Muscle layer of duodenum (tissue), 2 donors: ENCODE measurements around the gene CC2D2A.

Source experiments
- H3K27ac ChIP-seq: one replicate; pipeline ENCODE4 v1.7.0; 2013; ENCODE audit warnings: mild to moderate bottlenecking, low read length
- H3K27me3 ChIP-seq: one replicate; pipeline ENCODE4 v1.7.0; 2013; ENCODE audit warnings: low read depth, mild to moderate bottlenecking, control low read depth, low read length
- H3K36me3 ChIP-seq, 2 donors: one replicate each; pipeline ENCODE4 v1.7.0; 2013; ENCODE audit warnings: low read length in 2 of 2, control low read depth in 1 of 2, mild to moderate bottlenecking in 1 of 2; ENCODE audit not compliant: insufficient read depth in 2 of 2, control insufficient read depth in 1 of 2
- H3K4me1 ChIP-seq, 2 donors: one replicate each; pipeline ENCODE4 v1.7.0; 2013; ENCODE audit warnings: low read length in 2 of 2, mild to moderate bottlenecking in 2 of 2, control low read depth in 1 of 2, moderate library complexity in 1 of 2; ENCODE audit not compliant: insufficient read depth in 2 of 2, control insufficient read depth in 1 of 2
- H3K4me3 ChIP-seq, 2 donors: one replicate each; pipeline ENCODE4 v1.7.0; 2013; ENCODE audit warnings: low read length in 2 of 2, low read depth in 1 of 2, mild to moderate bottlenecking in 1 of 2
- H3K9me3 ChIP-seq, 2 donors: one replicate each; pipeline ENCODE4 v1.7.0; 2013; ENCODE audit warnings: low read length in 2 of 2, control low read depth in 1 of 2, mild to moderate bottlenecking in 1 of 2; ENCODE audit not compliant: control insufficient read depth in 1 of 2
- donor health status: healthy.

Gene CC2D2A

GRCh38 chr4:15469402-15470127, at the start of gene CC2D2A:
CC2D2A (plus strand) TSS chr4:15469882; CDS start chr4:15475933, 6,051 bp downstream.
- Histone ChIP-seq H3K27ac (peak within 1 kb of the TSS; percentile 27), H3K4me1 (peaks cover 0 to 41% of the 10 kb centered on the region in 2 donors), H3K9me3 (no peaks in the 10 kb centered on the region), H3K27me3 (no peaks in the 10 kb centered on the region), H3K4me3 (peak within 1 kb of the TSS; percentile 86 to 92), H3K36me3 (no peaks in the 10 kb centered on the region)

GRCh38 chr4:15420642-15421041, 49.0 kb upstream of the CC2D2A start:
- Histone ChIP-seq H3K4me3 (no peak overlapping the region), H3K27me3 (no peaks in the 10 kb centered on the region), H3K4me1 (peaks cover 0 to 4% of the 10 kb centered on the region in 2 donors), H3K9me3 (no peaks in the 10 kb centered on the region), H3K36me3 (no peaks in the 10 kb centered on the region), H3K27ac (no peak overlapping the region)

DNA sequence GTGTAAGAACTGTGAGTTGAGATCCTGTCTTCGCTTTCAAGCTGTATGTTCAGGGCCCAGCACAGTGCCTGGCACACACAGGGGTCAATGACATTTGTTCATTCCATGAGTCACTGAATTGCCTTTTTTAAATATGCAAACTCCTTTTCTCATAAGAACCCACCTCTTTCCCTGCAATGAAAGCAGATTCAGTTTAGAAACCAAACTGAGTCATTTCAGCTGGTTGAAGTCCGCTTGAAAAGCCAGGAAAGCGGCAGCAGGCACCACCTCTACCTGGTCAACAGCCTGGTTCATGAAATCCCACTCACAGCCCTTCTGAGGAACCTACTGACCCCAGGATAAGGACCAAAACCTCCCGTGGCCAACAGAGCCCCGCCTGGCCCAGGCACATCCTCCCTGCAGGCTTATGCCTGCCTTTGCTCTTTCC, 46.4 kb upstream of the CC2D2A start:
- no peaks in the 10 kb centered on the region for H3K9me3 ChIP-seq
- H3K36me3 ChIP-seq, result no peaks in the 10 kb centered on the region
- no peak overlapping the region for H3K4me3 ChIP-seq
- no peak overlapping the region for H3K27ac ChIP-seq
- peaks cover 0 to 7% of the 10 kb centered on the region in 2 donors for H3K4me1 ChIP-seq
- H3K27me3 ChIP-seq, result no peaks in the 10 kb centered on the region

DNA sequence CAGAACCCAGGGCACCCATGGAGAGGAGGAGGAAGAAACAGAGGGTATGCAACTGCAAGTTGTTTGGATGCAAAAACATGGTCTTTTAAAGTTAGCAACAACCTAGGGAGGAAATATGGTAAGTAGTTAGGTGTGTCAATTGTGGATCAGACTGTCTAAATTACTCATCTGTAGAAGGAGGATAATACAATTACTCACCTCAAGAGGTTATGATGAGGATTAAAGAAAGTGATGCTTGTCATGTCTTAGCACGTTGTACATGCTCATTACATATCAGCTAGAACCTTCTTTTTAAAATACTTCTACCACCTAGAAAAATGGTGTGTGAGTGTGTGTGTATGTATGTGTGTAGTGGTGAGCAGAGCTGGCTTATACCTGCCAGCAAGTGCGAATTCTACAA, 44.2 kb upstream of the CC2D2A start:
- peaks cover 0 to 13% of the 10 kb centered on the region in 2 donors for H3K4me1 ChIP-seq
- no peak overlapping the region for H3K27ac ChIP-seq
- H3K36me3 ChIP-seq, result no peaks in the 10 kb centered on the region
- no peaks in the 10 kb centered on the region for H3K9me3 ChIP-seq
- no peaks in the 10 kb centered on the region for H3K27me3 ChIP-seq
- H3K4me3 ChIP-seq, result no peak overlapping the region

GRCh38 chr4:15427161-15427560, 42.5 kb upstream of the CC2D2A start:
- peak overlapping the region; percentile 42 for H3K27ac ChIP-seq

DNA sequence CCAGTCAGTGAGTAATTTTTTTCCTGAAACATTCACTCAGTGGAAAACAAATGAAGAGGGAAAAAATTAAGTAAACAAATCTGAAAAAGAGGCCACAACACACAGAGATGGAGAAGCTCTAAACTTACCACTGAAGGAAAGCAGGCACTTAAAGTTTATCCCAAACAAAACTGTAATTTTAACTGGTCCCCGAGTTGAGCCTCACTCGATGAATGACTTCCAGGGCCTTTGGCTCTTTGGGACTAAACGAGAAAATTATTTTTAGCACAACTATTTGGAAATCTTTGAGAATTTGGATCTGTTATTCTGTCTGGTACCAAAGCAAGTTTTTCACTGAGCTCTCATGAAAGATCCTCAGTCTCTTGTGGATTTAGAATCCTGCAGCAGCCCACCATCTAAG, 42.0 kb upstream of the CC2D2A start, which contains the start of gene C1QTNF7:
C1QTNF7 (plus strand) TSS at position 333 of the 400 bp plus-strand sequence. CDS start 7,711 bp downstream, outside the sequence.
- Histone ChIP-seq H3K27me3 (no peaks in the 10 kb centered on the region), H3K36me3 (no peaks in the 10 kb centered on the region), H3K4me3 (peak within 1 kb of the TSS in 1 of 2 donors; percentile 5), H3K27ac (peak within 1 kb of the TSS; percentile 42), H3K9me3 (no peaks in the 10 kb centered on the region), H3K4me1 (peaks cover 0 to 13% of the 10 kb centered on the region in 2 donors)

More at GRCh38 chr4:15427161-15427560, 42.5 kb upstream of the CC2D2A start:
- no peaks in the 10 kb centered on the region for H3K9me3 ChIP-seq
- H3K36me3 ChIP-seq, result no peaks in the 10 kb centered on the region
- H3K4me3 ChIP-seq, result no peak overlapping the region
- H3K4me1 ChIP-seq, result peaks cover 0 to 13% of the 10 kb centered on the region in 2 donors
- H3K27me3 ChIP-seq, result no peaks in the 10 kb centered on the region

GRCh38 chr4:15428611-15429010, 41.1 kb upstream of the CC2D2A start:
- Histone ChIP-seq H3K9me3 (no peaks in the 10 kb centered on the region), H3K4me3 (peak overlapping the region in 1 of 2 donors; percentile 5), H3K4me1 (peaks cover 0 to 13% of the 10 kb centered on the region in 2 donors), H3K27me3 (no peaks in the 10 kb centered on the region), H3K27ac (no peak overlapping the region), H3K36me3 (no peaks in the 10 kb centered on the region)

- no peaks in the 10 kb centered on the region for H3K27me3 ChIP-seq
- H3K27ac ChIP-seq, result no peak overlapping the region
- peaks cover 0 to 6% of the 10 kb centered on the region in 2 donors for H3K4me1 ChIP-seq
- H3K36me3 ChIP-seq, result no peaks in the 10 kb centered on the region
- H3K4me3 ChIP-seq, result no peak overlapping the region
- H3K9me3 ChIP-seq, result no peaks in the 10 kb centered on the region
These were observed 35.6 kb upstream of the CC2D2A start for GRCh38 chr4:15434091-15434490.

DNA sequence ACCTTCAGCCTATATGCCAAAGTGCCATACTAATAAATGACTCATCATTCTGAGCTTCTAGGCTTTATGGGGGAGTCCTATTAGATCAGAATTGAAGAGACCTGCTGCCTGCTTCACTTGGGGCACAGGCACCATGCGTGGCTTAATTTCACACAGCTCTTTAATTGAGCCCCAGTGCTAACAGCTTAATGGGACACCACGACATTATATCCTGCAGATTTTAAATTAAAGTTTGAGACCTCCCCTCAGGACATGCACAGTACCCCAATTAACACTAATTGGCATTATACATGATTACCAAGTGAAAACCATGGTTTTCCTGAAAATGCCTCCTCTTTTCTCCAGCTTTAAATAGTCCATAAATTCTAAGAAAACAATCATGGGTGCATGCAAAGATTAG, 35.0 kb upstream of the CC2D2A start:
- H3K9me3 ChIP-seq, result no peaks in the 10 kb centered on the region

GRCh38 chr4:15436513-15436912, 33.2 kb upstream of the CC2D2A start:
- no peaks in the 10 kb centered on the region for H3K9me3 ChIP-seq
- H3K27ac ChIP-seq, result no peak overlapping the region
- H3K27me3 ChIP-seq, result no peaks in the 10 kb centered on the region
- H3K4me3 ChIP-seq, result no peak overlapping the region
- no peaks in the 10 kb centered on the region for H3K36me3 ChIP-seq
- H3K4me1 ChIP-seq, result peaks cover 0 to 6% of the 10 kb centered on the region in 2 donors

More for the DNA sequence above, 35.0 kb upstream of the CC2D2A start:
- no peak overlapping the region for H3K27ac ChIP-seq
- peaks cover 0 to 6% of the 10 kb centered on the region in 2 donors for H3K4me1 ChIP-seq
- H3K36me3 ChIP-seq, result no peaks in the 10 kb centered on the region
- no peak overlapping the region for H3K4me3 ChIP-seq
- H3K27me3 ChIP-seq, result no peaks in the 10 kb centered on the region

DNA sequence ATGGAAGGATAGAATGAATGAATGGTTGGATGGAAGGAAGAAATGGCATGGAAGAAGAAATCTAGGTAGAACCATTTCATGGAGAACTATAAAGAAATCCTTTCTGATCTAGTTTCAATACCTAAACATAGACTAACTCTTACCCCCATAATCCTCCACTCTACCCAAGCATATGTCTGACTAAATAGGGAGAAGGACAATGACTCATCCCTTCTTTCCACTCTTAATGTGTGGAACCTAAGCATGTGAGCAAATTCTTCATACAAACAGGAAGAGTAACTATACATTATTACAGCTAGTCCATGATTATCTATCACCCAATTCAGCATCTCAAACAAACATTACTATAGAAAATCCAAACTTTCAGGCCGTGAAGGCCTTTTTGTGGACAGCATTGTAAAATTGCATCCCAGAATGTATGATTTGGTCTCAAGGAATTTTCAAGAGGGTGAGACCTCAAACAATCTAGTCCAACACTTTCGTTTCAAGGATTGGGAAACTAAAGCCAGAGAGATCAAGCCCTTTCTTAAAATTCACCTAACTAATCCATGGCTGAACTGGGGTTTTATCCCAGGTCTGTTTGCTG, 30.6 kb upstream of the CC2D2A start:
- Histone ChIP-seq H3K36me3 (no peaks in the 10 kb centered on the region), H3K27me3 (no peaks in the 10 kb centered on the region), H3K4me3 (no peak overlapping the region), H3K9me3 (no peaks in the 10 kb centered on the region), H3K27ac (no peak overlapping the region), H3K4me1 (peaks cover 0 to 6% of the 10 kb centered on the region in 2 donors)
